K562 (cell line): ENCODE measurements around the gene BAG1. TPM values are rescaled to one million over a fixed set of nuclear protein-coding genes. Genes with fewer than 3 reads are reported as not detected.

Experiments
- CBX3 ChIP-seq, 2 experiments: IDR thresholded peaks; 1 replicate in 1 of 2; 2 replicates in 1 of 2; pipeline ENCODE4 v1.6.1; 2012; ENCODE audit warnings: inconsistent platforms in 2 of 2, low read length in 2 of 2, borderline replicate concordance in 1 of 2, control low read depth in 1 of 2
- DPF2 ChIP-seq: fragments of 450-650 bp; IDR thresholded peaks from 2 replicates; pipeline ENCODE4 v1.6.1; 2016
- E2F3 ChIP-seq: fragments of 250-450 bp; sonication (Bioruptor Pico); IDR thresholded peaks from 2 replicates; pipeline ENCODE4 v1.4.0; 2020; ENCODE audit warnings: mild to moderate bottlenecking
- FOXJ2 ChIP-seq: fragments of 200-800 bp; sonication (Bioruptor generic); IDR thresholded peaks from 2 replicates; pipeline ENCODE4 v1.6.1; 2016; ENCODE audit warnings: missing genetic modification characterization, missing compliant biosample characterization
- HDAC3 ChIP-seq: fragments of 450-650 bp; IDR thresholded peaks from 2 replicates; pipeline ENCODE4 v1.6.1; 2018; ENCODE audit warnings: borderline replicate concordance, mild to moderate bottlenecking, moderate library complexity; ENCODE audit not compliant: partially characterized antibody
- SMAD1 ChIP-seq: fragments of 150-350 bp; IDR thresholded peaks from 2 replicates; pipeline ENCODE4 v1.6.1; 2014; ENCODE audit warnings: low read length, low read depth; ENCODE audit not compliant: partially characterized antibody
- TEAD4 ChIP-seq, 2 experiments: sonication (generic) in 1 of 2; formaldehyde crosslinking in 1 of 2; IDR thresholded peaks; 2 replicates each; pipeline versions ENCODE4 v1.6.1 to v1.8.0; 2012 to 2022; ENCODE audit warnings: borderline replicate concordance in 1 of 2, inconsistent platforms in 1 of 2, low read length in 1 of 2, mild to moderate bottlenecking in 1 of 2, missing genetic modification reagents in 1 of 2
- ZNF507 ChIP-seq: conservative IDR thresholded peaks from 2 replicates; pipeline ENCODE4 v1.6.1; 2017; ENCODE audit warnings: missing genetic modification characterization, missing compliant biosample characterization
- polyA plus RNA-seq, 8 experiments: library from polyadenylated mRNA; depleted of rRNA in 4 of 8; stranded (reverse) in 5 of 8; unstranded in 3 of 8; fragments of >200 nt; fragmentation: Nextera tagmentation in 2 of 8; fragmentation: Illumina TruSeq in 1 of 8; extraction: Ambion mirVana in 2 of 8; extraction: Trizol in 1 of 8; gene quantifications; 2 replicates each; pipeline versions ENCODE4 v1.2.1 to v1.2.3, GENCODE V29; 2011 to 2014; ENCODE audit warnings: inconsistent platforms in 1 of 8, missing spikeins in 1 of 8
- total RNA-seq, 7 experiments: library from RNA; depleted of rRNA in 6 of 7; stranded (reverse); fragments of >200 nt in 6 of 7; fragmentation: Illumina TruSeq in 2 of 7; extraction: Trizol in 2 of 7; gene quantifications; 2 replicates each; pipeline versions ENCODE4 v1.2.1 to v1.2.3, GENCODE V29; 2011 to 2021; ENCODE audit warnings: low replicate concordance in 1 of 7
- TF ChIP-seq, protein P1 (sequence below): sonication (generic); formaldehyde crosslinking; IDR thresholded peaks from 2 replicates; pipeline ENCODE4 v1.8.1; 2023; ENCODE audit warnings: missing genetic modification reagents, mild to moderate bottlenecking, borderline replicate concordance
- TF ChIP-seq, protein P2 (sequence below): fragments of 450-650 bp; IDR thresholded peaks from one replicate; pipeline ENCODE4 v1.6.1; 2018; ENCODE audit warnings: mild to moderate bottlenecking, moderate library complexity; ENCODE audit not compliant: partially characterized antibody

The BAG1 gene
- total and polyA plus RNA-seq, 9 of the 15 experiments (the other 6 are each of a cell fraction or from before 2014, with no cell fraction given) = 9.7 to 106 (median 56.9) TPM

- TF ChIP-seq, protein P1, sequence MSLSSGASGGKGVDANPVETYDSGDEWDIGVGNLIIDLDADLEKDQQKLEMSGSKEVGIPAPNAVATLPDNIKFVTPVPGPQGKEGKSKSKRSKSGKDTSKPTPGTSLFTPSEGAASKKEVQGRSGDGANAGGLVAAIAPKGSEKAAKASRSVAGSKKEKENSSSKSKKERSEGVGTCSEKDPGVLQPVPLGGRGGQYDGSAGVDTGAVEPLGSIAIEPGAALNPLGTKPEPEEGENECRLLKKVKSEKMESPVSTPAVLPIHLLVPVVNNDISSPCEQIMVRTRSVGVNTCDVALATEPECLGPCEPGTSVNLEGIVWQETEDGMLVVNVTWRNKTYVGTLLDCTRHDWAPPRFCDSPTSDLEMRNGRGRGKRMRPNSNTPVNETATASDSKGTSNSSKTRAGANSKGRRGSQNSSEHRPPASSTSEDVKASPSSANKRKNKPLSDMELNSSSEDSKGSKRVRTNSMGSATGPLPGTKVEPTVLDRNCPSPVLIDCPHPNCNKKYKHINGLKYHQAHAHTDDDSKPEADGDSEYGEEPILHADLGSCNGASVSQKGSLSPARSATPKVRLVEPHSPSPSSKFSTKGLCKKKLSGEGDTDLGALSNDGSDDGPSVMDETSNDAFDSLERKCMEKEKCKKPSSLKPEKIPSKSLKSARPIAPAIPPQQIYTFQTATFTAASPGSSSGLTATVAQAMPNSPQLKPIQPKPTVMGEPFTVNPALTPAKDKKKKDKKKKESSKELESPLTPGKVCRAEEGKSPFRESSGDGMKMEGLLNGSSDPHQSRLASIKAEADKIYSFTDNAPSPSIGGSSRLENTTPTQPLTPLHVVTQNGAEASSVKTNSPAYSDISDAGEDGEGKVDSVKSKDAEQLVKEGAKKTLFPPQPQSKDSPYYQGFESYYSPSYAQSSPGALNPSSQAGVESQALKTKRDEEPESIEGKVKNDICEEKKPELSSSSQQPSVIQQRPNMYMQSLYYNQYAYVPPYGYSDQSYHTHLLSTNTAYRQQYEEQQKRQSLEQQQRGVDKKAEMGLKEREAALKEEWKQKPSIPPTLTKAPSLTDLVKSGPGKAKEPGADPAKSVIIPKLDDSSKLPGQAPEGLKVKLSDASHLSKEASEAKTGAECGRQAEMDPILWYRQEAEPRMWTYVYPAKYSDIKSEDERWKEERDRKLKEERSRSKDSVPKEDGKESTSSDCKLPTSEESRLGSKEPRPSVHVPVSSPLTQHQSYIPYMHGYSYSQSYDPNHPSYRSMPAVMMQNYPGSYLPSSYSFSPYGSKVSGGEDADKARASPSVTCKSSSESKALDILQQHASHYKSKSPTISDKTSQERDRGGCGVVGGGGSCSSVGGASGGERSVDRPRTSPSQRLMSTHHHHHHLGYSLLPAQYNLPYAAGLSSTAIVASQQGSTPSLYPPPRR = peak; percentile 63; the same call in 1 of the 2 replicates
- peak; percentile 9; the same call in 1 of the 2 replicates for TF ChIP-seq E2F3
- TF ChIP-seq SMAD1 = peak; percentile 48
- TF ChIP-seq CBX3 (IDR thresholded peaks at IDR 0.05; ENCODE audit: borderline replicate concordance in 1 of 2, low read length in 2 of 2) = 0 out of 3 replicates have a peak, but pooled peaks of 1 of the 2 experiments have one; percentile 45
- peak; percentile 53; the same call in 1 of the 2 replicates for TF ChIP-seq TEAD4 (IDR thresholded peaks at IDR 0.05; ENCODE audit: low read length)
- no peak for TF ChIP-seq TEAD4 (CRISPR knock-in tag; IDR thresholded peaks at IDR 0.05; ENCODE audit: borderline replicate concordance)
- TF ChIP-seq DPF2 = peak; percentile 50; the same call in 1 of the 2 replicates
- TF ChIP-seq, protein P2, sequence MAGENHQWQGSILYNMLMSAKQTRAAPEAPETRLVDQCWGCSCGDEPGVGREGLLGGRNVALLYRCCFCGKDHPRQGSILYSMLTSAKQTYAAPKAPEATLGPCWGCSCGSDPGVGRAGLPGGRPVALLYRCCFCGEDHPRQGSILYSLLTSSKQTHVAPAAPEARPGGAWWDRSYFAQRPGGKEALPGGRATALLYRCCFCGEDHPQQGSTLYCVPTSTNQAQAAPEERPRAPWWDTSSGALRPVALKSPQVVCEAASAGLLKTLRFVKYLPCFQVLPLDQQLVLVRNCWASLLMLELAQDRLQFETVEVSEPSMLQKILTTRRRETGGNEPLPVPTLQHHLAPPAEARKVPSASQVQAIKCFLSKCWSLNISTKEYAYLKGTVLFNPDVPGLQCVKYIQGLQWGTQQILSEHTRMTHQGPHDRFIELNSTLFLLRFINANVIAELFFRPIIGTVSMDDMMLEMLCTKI = no peak
- TF ChIP-seq ZNF507 (tag) = no peak
- TF ChIP-seq HDAC3 = no peak
- TF ChIP-seq FOXJ2 (tag) = 0 out of 2 replicates have a peak, but pooled peaks have one; percentile 9
Measured at GRCh38 chr9:33290247-33291030, 25.9 kb upstream of the BAG1 start, which contains the start of gene NFX1 (continued).
